Keratinocyte (primary cell): Measurements from ENCODE around the gene ADGRG1. TPM values are rescaled to one million over a fixed set of nuclear protein-coding genes. Genes with fewer than 3 reads are reported as not detected.

ENCODE experiments used
- DNase-seq: peaks from one replicate; pipeline ENCODE4 v3.0.0-alpha.2; 2011; ENCODE audit warnings: low read depth, missing footprints, low spot score
- FAIRE-seq: peaks from 2 replicates; lab custom pipeline; 2011; peaks lifted over from hg19 to GRCh38; lab: Jason Lieb, UNC
- H2AFZ ChIP-seq: 2 replicates; pipeline ENCODE4 v1.6.0; 2012; ENCODE audit warnings: low read length, control low read depth, inconsistent platforms; ENCODE audit not compliant: control insufficient read depth
- H3K27ac ChIP-seq: 2 replicates; pipeline ENCODE4 v1.5.1; 2011; ENCODE audit warnings: low read length; ENCODE audit not compliant: control insufficient read depth, insufficient read depth
- H3K27me3 ChIP-seq: 3 replicates; pipeline ENCODE4 v1.6.0; 2011; ENCODE audit warnings: low read length; ENCODE audit not compliant: control insufficient read depth, insufficient read depth; ENCODE audit errors: extremely low read depth
- H3K36me3 ChIP-seq, 2 experiments: 2 replicates in 1 of 2; 3 replicates in 1 of 2; pipeline ENCODE4 v1.5.1; 2011; ENCODE audit warnings: low read length in 2 of 2, mild to moderate bottlenecking in 1 of 2; ENCODE audit not compliant: control insufficient read depth in 2 of 2, insufficient read depth in 2 of 2; ENCODE audit errors: extremely low read depth in 1 of 2
- H3K4me1 ChIP-seq: 3 replicates; pipeline ENCODE4 v1.5.1; 2011; ENCODE audit warnings: low read length; ENCODE audit not compliant: control insufficient read depth, insufficient read depth; ENCODE audit errors: extremely low read depth
- H3K4me2 ChIP-seq: 3 replicates; pipeline ENCODE4 v1.6.0; 2011; ENCODE audit warnings: low read depth, low read length; ENCODE audit not compliant: control insufficient read depth, insufficient read depth; ENCODE audit errors: extremely low read depth
- H3K4me3 ChIP-seq, 3 experiments: fragments of 200-600 bp in 1 of 3; sonication (generic) in 1 of 3; 2 replicates in 2 of 3; 3 replicates in 1 of 3; pipeline ENCODE4 v1.5.1; 2011 to 2016; ENCODE audit warnings: low read length in 3 of 3, mild to moderate bottlenecking in 3 of 3, control low read depth in 2 of 3, inconsistent platforms in 1 of 3, low read depth in 1 of 3, mixed read lengths in 1 of 3, mixed run types in 1 of 3, moderate library complexity in 1 of 3; ENCODE audit not compliant: control insufficient read depth in 2 of 3, insufficient read depth in 2 of 3; ENCODE audit errors: extremely low read depth in 1 of 3
- H3K79me2 ChIP-seq: 2 replicates; pipeline ENCODE4 v1.6.0; 2012; ENCODE audit warnings: low read length; ENCODE audit not compliant: control insufficient read depth, insufficient read depth
- H3K9ac ChIP-seq: 3 replicates; pipeline ENCODE4 v1.6.0; 2011; ENCODE audit warnings: low read length; ENCODE audit not compliant: control insufficient read depth, insufficient read depth; ENCODE audit errors: extremely low read depth
- H3K9me1 ChIP-seq: 3 replicates; pipeline ENCODE4 v1.6.0; 2011; ENCODE audit warnings: low read length; ENCODE audit not compliant: control insufficient read depth, insufficient read depth; ENCODE audit errors: extremely low read depth
- H3K9me3 ChIP-seq: 2 replicates; pipeline ENCODE4 v1.5.1; 2012; ENCODE audit warnings: low read depth, low read length; ENCODE audit not compliant: control insufficient read depth
- H4K20me1 ChIP-seq: 3 replicates; pipeline ENCODE4 v1.6.0; 2011; ENCODE audit warnings: low read length; ENCODE audit not compliant: control insufficient read depth, insufficient read depth; ENCODE audit errors: extremely low read depth
- EZH2 ChIP-seq: IDR thresholded peaks from one replicate; pipeline ENCODE4 v1.6.1; 2012; ENCODE audit warnings: inconsistent platforms, mild to moderate bottlenecking, low read length, moderate library complexity
- dilution Hi-C: fragments of 300-500 bp; cut with MboI; formaldehyde crosslinking; loops from one replicate; pipeline ENCODE4 v1.7.0; 2020; ENCODE audit warnings: low sequenced_read_pairs; ENCODE audit not compliant: extremely low pct_ligation_motif_present
- polyA plus RNA-seq, 5 experiments: library from polyadenylated mRNA; depleted of rRNA in 3 of 5; stranded (reverse) in 3 of 5; stranded (forward) in 1 of 5; unstranded in 1 of 5; fragments of >200 nt; gene quantifications; 1 replicate in 1 of 5; 2 replicates in 3 of 5; 3 replicates in 1 of 5; pipeline versions ENCODE4 v1.2.1 to v1.2.3, GENCODE V29; 2011 to 2012; ENCODE audit warnings: missing spikeins in 2 of 5, low read depth in 1 of 5, low replicate concordance in 1 of 5
- TF ChIP-seq, protein P1 (sequence below), 3 experiments: IDR thresholded peaks in 1 of 3; conservative IDR thresholded peaks in 1 of 3; optimal IDR thresholded peaks in 1 of 3; 2 replicates in 2 of 3; 3 replicates in 1 of 3; pipeline versions ENCODE3 to v1.5.1; 2011; ENCODE audit warnings: low read length in 3 of 3, mild to moderate bottlenecking in 3 of 3, moderate library complexity in 2 of 3, control low read depth in 1 of 3, inconsistent platforms in 1 of 3; ENCODE audit not compliant: insufficient read depth in 2 of 3; ENCODE audit errors: extremely low read depth in 1 of 3

The ADGRG1 gene
- polyA plus RNA-seq, 1 donor (not counting 4 experiments of a cell fraction or from before 2014, with no cell fraction given): 28.4 TPM

DNA sequence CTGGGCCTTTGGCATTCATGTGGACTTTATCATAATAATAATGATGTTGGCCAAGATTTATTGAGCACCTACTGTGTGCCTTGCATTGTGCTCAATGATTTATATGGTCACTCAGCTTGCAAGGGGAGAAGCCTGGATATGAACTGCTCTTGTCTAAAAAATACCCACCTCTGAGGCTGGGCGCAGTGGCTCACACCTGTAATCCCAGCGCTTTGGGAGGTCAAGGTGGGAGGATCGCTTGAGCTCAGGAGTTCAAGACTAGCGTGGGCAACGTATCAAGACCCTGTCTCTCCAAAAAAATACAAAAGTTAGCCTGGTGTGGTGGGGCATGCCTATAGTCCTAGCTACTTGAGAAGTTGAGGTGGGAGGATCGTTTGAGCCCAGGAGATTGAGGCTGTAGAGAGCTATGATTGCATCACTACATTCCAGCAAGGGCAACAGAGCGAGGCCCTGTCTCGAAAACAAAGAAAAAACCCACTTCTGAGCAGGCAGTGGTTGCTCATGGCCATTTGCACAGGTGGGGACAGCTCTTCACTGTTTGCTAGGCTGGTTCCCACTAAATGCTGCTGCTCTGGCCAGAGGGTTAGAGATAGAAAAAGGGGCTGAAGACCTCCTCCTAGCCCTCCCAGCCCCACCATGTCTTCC lies 4.3 kb upstream of the ADGRG1 start:
- Histone ChIP-seq H3K36me3 (peaks cover 4 to 8% of the 10 kb centered on the region in 2 experiments), H4K20me1 (peaks cover 7% of the 10 kb centered on the region), H3K9me3 (no peaks in the 10 kb centered on the region), H3K4me3 (no peak overlapping the region), H3K9ac (no peak overlapping the region), H3K27me3 (no peaks in the 10 kb centered on the region), H3K9me1 (peaks cover 2% of the 10 kb centered on the region), H3K4me1 (peaks cover 70% of the 10 kb centered on the region), H3K79me2 (peaks cover 46% of the 10 kb centered on the region), H3K27ac (peak overlapping the region; percentile 91), H2AFZ (no peak overlapping the region), H3K4me2 (peak overlapping the region; percentile 31)
- DNase-seq (no peak), FAIRE-seq (no peak)
- dilution Hi-C loops: no loop called here
- TF ChIP-seq, protein P1, sequence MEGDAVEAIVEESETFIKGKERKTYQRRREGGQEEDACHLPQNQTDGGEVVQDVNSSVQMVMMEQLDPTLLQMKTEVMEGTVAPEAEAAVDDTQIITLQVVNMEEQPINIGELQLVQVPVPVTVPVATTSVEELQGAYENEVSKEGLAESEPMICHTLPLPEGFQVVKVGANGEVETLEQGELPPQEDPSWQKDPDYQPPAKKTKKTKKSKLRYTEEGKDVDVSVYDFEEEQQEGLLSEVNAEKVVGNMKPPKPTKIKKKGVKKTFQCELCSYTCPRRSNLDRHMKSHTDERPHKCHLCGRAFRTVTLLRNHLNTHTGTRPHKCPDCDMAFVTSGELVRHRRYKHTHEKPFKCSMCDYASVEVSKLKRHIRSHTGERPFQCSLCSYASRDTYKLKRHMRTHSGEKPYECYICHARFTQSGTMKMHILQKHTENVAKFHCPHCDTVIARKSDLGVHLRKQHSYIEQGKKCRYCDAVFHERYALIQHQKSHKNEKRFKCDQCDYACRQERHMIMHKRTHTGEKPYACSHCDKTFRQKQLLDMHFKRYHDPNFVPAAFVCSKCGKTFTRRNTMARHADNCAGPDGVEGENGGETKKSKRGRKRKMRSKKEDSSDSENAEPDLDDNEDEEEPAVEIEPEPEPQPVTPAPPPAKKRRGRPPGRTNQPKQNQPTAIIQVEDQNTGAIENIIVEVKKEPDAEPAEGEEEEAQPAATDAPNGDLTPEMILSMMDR (optimal IDR thresholded peaks at IDR 0.05 in 1 of 3, IDR thresholded peaks at IDR 0.05 in 1 of 3, conservative IDR thresholded peaks at IDR 0.05 in 1 of 3; ENCODE audit: extremely low read depth in 1 of 3, insufficient read depth in 2 of 3, low read length in 3 of 3): no peak
- no peak for TF ChIP-seq EZH2

DNA sequence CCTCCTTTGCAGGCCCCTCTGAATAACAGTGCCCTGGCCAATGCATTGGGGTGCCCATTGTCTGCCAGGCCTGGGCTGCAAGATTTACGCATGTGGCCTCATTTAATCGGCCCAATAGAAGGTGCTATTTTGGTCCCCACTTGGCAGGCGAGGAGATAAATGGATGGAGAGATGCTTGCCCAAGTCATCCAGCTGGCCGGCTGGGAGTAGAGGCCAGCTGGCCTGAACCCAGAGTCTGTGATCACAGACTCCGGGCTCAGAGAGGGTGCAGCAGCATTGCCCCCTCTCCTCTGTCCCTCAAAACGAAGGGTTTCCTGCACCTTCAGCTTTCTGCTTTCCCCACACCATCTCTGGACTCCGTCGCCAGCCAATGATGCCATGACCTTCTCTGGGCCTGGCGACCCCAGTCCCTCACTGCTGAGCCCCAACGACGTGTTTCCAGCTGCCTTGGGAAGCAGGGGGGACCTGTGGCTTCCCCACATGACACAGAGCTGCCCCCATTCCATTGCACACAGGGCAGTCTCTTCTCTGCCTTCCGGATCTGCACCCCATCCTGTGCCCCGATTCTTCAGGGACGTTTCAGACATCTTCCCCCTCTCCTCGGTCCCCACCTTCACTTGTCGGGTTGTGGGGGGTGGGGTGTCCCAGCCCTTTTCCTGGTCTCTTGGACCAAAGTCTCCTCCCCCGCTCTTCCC lies 3.5 kb upstream of the ADGRG1 start:
- Histone ChIP-seq H3K4me2 (no peak overlapping the region), H4K20me1 (peaks cover 7% of the 10 kb centered on the region), H3K9me1 (peaks cover 2% of the 10 kb centered on the region), H3K27ac (no peak overlapping the region), H2AFZ (no peak overlapping the region), H3K27me3 (no peaks in the 10 kb centered on the region), H3K4me1 (peaks cover 66% of the 10 kb centered on the region), H3K9me3 (no peaks in the 10 kb centered on the region), H3K9ac (no peak overlapping the region), H3K4me3 (no peak overlapping the region), H3K79me2 (peaks cover 52% of the 10 kb centered on the region), H3K36me3 (peaks cover 4 to 8% of the 10 kb centered on the region in 2 experiments)
- FAIRE-seq (no peak), DNase-seq (no peak)
- dilution Hi-C loops: no loop called here
- TF ChIP-seq EZH2: no peak
- TF ChIP-seq, protein P1 (optimal IDR thresholded peaks at IDR 0.05 in 1 of 3, IDR thresholded peaks at IDR 0.05 in 1 of 3, conservative IDR thresholded peaks at IDR 0.05 in 1 of 3; ENCODE audit: extremely low read depth in 1 of 3, insufficient read depth in 2 of 3, low read length in 3 of 3): no peak
